Activated B cell treated with CpG ODN at 0.5 μM for 24 hours (primary cell): Measurements from ENCODE around the gene TBX18. TPM values are rescaled to one million over a fixed set of nuclear protein-coding genes. Genes with fewer than 3 reads are reported as not detected.

ENCODE experiments used
- ATAC-seq: fragments of 200-7000 bp; cut with Tn5 transposase; one replicate; pipeline ENCODE4 v1.10.0; 2021; ENCODE audit warnings: low read depth, mild to moderate bottlenecking, moderate library complexity
- CTCF ChIA-PET: fragments of 350-600 bp; sonication (Branson Sonifier 250); formaldehyde crosslinking; loops from one replicate; lab custom pipeline; 2021; ENCODE audit warnings: antibody characterized with exemption; lab: Charles Lee
- POLR2A ChIA-PET: fragments of 350-600 bp; sonication (Branson Sonifier 250); formaldehyde crosslinking; loops from one replicate; lab custom pipeline; 2021; ENCODE audit warnings: antibody characterized with exemption; lab: Charles Lee
- DNase-seq: peaks from one replicate; pipeline ENCODE4 v3.0.0; 2022
- H3K27ac Mint-ChIP-seq: one replicate; pipeline ENCODE4 v1.8.0; 2020; ENCODE audit warnings: mixed read lengths
- H3K27me3 Mint-ChIP-seq: one replicate; pipeline ENCODE4 v1.8.0; 2021; ENCODE audit warnings: mixed read lengths
- H3K36me3 Mint-ChIP-seq: one replicate; pipeline ENCODE4 v1.8.0; 2021; ENCODE audit warnings: low read depth, mixed read lengths
- H3K4me1 Mint-ChIP-seq: one replicate; pipeline ENCODE4 v1.8.0; 2021; ENCODE audit warnings: mixed read lengths
- H3K4me3 Mint-ChIP-seq: one replicate; pipeline ENCODE4 v1.8.0; 2020; ENCODE audit warnings: mild to moderate bottlenecking, mixed read lengths
- H3K9me3 Mint-ChIP-seq: one replicate; pipeline ENCODE4 v1.8.0; 2020; ENCODE audit warnings: mixed read lengths
- intact Hi-C: fragments of 100-400 bp; cut with micrococcal nuclease; formaldehyde crosslinking; loops from one replicate; pipeline ENCODE4 v1.15.1; 2024
- total RNA-seq: library from RNA; stranded (reverse); gene quantifications from 2 replicates; pipeline ENCODE4 v1.2.3, GENCODE V29; 2022
- TF ChIP-seq, protein P1 (sequence below): fragments of 200-600 bp; IDR thresholded peaks from one replicate; pipeline ENCODE4 v1.8.0; 2022; ENCODE audit warnings: antibody characterized with exemption, mild to moderate bottlenecking

TBX18 gene
- total RNA-seq, 1 donor from 2014 or later = not detected

DNA sequence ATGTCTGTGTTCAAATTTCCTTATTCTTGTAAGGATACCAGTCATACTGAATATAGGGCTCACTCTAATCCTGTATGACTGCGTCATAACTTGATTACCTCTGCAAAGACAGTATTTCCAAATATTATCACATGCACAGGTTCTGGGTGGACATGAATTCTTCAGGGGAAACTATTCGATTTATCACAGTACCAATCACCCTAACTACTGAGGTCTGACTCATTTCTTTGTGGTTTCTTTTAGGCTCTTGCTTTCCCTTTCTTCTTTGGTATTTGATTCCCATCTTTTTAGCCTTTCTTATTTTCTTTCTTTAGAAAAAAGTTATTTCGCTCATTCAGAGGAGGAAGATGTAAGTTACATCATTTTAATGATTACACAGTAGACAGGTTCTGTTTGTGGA is 40.3 kb upstream of the TBX18 start:
- intact Hi-C loops = no loop called here
- H3K36me3 Mint-ChIP-seq = no peaks in the 10 kb centered on the region
- TF ChIP-seq, protein P1, sequence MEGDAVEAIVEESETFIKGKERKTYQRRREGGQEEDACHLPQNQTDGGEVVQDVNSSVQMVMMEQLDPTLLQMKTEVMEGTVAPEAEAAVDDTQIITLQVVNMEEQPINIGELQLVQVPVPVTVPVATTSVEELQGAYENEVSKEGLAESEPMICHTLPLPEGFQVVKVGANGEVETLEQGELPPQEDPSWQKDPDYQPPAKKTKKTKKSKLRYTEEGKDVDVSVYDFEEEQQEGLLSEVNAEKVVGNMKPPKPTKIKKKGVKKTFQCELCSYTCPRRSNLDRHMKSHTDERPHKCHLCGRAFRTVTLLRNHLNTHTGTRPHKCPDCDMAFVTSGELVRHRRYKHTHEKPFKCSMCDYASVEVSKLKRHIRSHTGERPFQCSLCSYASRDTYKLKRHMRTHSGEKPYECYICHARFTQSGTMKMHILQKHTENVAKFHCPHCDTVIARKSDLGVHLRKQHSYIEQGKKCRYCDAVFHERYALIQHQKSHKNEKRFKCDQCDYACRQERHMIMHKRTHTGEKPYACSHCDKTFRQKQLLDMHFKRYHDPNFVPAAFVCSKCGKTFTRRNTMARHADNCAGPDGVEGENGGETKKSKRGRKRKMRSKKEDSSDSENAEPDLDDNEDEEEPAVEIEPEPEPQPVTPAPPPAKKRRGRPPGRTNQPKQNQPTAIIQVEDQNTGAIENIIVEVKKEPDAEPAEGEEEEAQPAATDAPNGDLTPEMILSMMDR = no peak
- H3K9me3 Mint-ChIP-seq = no peaks in the 10 kb centered on the region
- H3K27me3 Mint-ChIP-seq = no peaks in the 10 kb centered on the region
- H3K4me1 Mint-ChIP-seq = no peaks in the 10 kb centered on the region
- POLR2A ChIA-PET = no interaction called here
- H3K4me3 Mint-ChIP-seq = no peak overlapping the region
- no peak overlapping the region for H3K27ac Mint-ChIP-seq
- CTCF ChIA-PET = no interaction called here
- DNase-seq (no peak), ATAC-seq (no peak)

DNA sequence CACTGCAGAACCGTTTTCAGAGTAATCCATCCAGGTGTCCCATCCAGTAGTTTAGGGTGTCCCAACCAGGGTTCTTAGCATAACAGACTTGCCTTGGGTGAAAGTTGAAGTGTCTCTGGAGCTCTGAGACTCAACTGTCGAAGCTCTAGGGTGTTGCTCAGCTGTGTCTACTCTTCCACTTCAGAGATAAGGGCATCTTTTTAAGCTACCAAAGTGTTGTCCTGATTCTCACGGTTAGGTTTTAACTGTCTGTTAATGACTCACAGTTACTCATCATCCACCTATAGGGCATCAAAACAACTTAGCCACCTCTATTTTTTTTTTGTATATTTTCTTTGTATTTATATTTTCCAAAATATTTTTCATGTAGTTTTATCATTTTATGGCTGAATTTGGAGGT is 36.9 kb upstream of the TBX18 start:
- CTCF ChIA-PET = interaction anchor here (0.7 kb wide), 1 partner anchor 1160 kb away, joined by 3 read pairs; no protein-coding TSS in a partner anchor
- intact Hi-C loops = no loop called here
- Mint-ChIP-seq H3K9me3 (peaks cover 3% of the 10 kb centered on the region), H3K36me3 (no peaks in the 10 kb centered on the region), H3K27me3 (no peaks in the 10 kb centered on the region), H3K4me3 (no peak overlapping the region), H3K27ac (no peak overlapping the region), H3K4me1 (no peaks in the 10 kb centered on the region)
- DNase-seq (no peak), ATAC-seq (no peak)
- POLR2A ChIA-PET = no interaction called here
- TF ChIP-seq, protein P1 = no peak

DNA sequence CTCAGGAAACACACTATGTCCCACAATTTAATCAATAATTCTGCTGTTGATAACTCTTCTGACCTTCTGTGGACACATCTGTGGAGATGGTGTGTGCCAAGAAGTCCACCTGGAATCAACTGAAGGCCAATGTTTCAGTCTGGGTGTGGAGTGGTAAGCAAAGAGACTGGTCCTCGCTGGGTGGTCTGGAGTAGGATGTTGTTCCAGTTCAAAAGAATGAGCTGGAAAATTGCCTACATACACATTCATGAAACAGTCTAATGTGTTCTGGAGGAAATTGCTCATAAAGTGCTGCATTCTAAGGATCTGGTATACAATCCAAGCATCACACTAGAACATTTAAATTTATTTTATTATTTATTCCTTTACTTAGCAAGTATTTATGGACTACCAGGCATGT is 33.9 kb upstream of the TBX18 start:
- POLR2A ChIA-PET = no interaction called here
- no peaks in the 10 kb centered on the region for H3K4me1 Mint-ChIP-seq
- ATAC-seq (no peak), DNase-seq (no peak)
- H3K27ac Mint-ChIP-seq = no peak overlapping the region
- H3K27me3 Mint-ChIP-seq = no peaks in the 10 kb centered on the region
- H3K36me3 Mint-ChIP-seq = no peaks in the 10 kb centered on the region
- H3K4me3 Mint-ChIP-seq = no peak overlapping the region
- peaks cover 6% of the 10 kb centered on the region for H3K9me3 Mint-ChIP-seq
- intact Hi-C loops = no loop called here
- TF ChIP-seq, protein P1 = no peak
- CTCF ChIA-PET = no interaction called here

DNA sequence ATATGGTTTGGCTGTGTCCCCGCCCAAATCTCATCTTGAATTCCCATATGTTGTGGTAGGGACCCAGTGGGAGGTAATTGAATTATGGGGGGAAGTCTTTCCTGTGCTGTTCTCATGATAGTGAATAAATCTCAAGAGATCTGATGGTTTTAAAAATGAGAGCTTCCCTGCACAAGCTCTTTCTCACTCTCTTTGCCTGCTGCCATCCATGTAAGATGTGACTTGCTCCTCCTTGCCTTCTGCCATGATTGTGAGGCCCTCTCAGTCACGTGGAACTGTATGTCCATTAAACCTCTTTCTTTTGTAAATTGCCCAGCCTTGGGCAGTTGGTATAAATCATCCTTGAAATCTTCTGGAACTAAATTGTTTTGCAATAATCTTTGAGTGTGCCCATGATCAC is 31.9 kb upstream of the TBX18 start:
- Mint-ChIP-seq H3K27ac (no peak overlapping the region), H3K4me3 (no peak overlapping the region), H3K9me3 (peaks cover 6% of the 10 kb centered on the region), H3K4me1 (no peaks in the 10 kb centered on the region), H3K36me3 (no peaks in the 10 kb centered on the region), H3K27me3 (no peaks in the 10 kb centered on the region)
- intact Hi-C loops = no loop called here
- DNase-seq (no peak), ATAC-seq (no peak)
- ChIA-PET CTCF (no interaction called here), POLR2A (no interaction called here)
- TF ChIP-seq, protein P1 = no peak

DNA sequence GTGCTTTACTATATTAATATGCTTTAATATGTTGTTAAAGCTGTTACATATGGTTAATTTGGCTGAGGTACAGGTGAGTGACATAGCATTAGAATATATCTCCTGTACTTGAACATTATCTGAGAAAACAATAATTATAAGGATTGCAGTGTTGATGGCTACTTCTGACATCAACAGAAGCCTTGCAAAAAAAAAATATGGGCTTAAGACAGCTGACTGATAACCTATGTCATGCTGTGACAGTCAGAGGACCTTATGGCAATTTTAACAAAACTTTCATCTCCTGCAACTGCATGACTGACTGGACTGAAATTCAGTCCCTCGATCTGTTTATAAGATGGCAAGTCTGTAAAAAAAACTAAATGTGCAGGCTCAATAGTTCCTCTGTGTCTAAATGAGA is 27.5 kb upstream of the TBX18 start:
- Mint-ChIP-seq H3K4me3 (no peak overlapping the region), H3K27ac (no peak overlapping the region), H3K9me3 (peaks cover 6% of the 10 kb centered on the region), H3K27me3 (no peaks in the 10 kb centered on the region), H3K36me3 (no peaks in the 10 kb centered on the region), H3K4me1 (no peaks in the 10 kb centered on the region)
- TF ChIP-seq, protein P1 = no peak
- POLR2A ChIA-PET = no interaction called here
- intact Hi-C loops = no loop called here
- CTCF ChIA-PET = no interaction called here
- DNase-seq = no peak
- ATAC-seq = no peak
